ENCODE data around the gene NIPA2. TPM values are rescaled to one million over a fixed set of nuclear protein-coding genes. Genes with fewer than 3 reads are reported as not detected.

NIPA2 gene
- polyA plus RNA-seq, 3 donors = 26.7 to 75.8 (median 49.0) TPM

DNA sequence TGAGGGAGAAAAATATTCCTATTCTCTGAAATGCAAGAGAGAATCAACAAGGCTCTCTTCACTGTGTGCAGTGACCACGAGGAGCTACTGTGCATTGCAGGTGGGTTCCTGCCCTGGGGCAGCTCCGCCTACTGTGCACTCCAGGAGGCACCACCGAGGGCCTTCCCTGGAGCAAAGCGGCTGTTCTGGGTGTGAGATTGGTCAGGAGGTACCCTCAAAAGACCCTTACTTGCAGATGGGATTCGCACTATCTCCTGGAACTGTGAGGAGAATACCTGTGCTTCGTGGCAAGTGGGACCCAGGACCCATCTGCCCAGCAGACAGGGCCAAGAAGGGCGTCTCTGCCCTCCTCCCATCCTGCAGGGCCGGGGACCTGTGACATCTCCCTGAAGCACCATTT, 72.8 kb downstream of the NIPA2 start:
- Histone ChIP-seq H3K4me3 (replicated peaks in 1 of 3; ENCODE audit: low read depth in 2 of 3, low read length in 3 of 3) (no peak overlapping the region), H3K4me1 (ENCODE audit: control insufficient read depth in 1 of 2, insufficient read depth in 2 of 2, low read length in 2 of 2) (no peaks in the 10 kb centered on the region), H3K27ac (ENCODE audit: low read depth in 1 of 2, low read length in 2 of 2) (no peak overlapping the region), H3K4me2 (replicated peaks; ENCODE audit: extremely low read depth, low read length, poor library complexity, severe bottlenecking) (no peak overlapping the region), H2AFZ (ENCODE audit: insufficient read depth, low read depth, low read length, poor library complexity, severe bottlenecking) (no peak overlapping the region), H4K20me1 (ENCODE audit: insufficient read depth, low read length) (no peaks in the 10 kb centered on the region), H3K27me3 (ENCODE audit: control insufficient read depth in 2 of 2, insufficient read depth in 2 of 2, low read length in 2 of 2) (no peaks in the 10 kb centered on the region), H3K9me3 (replicated peaks in 1 of 2; ENCODE audit: control insufficient read depth in 1 of 2, insufficient read depth in 1 of 2, low read length in 2 of 2) (no peaks in the 10 kb centered on the region), H3K36me3 (replicated peaks in 1 of 2; ENCODE audit: control insufficient read depth in 1 of 2, insufficient read depth in 2 of 2, low read length in 2 of 2) (peaks cover 77 to 95% of the 10 kb centered on the region in 2 donors), H3K79me2 (ENCODE audit: insufficient read depth, low read length) (no peaks in the 10 kb centered on the region), H3K9ac (ENCODE audit: insufficient read depth, low read length, poor library complexity, severe bottlenecking) (no peak overlapping the region)
- 90% methylated on average over 3 of the region's 8 CpGs for WGBS (ENCODE audit: insufficient coverage)
- peaks cover 84 to 96% of the 10 kb centered on the region in 2 donors for H3K36me3 Mint-ChIP-seq
- intact Hi-C loops (cut with micrococcal nuclease) = no loop called here
- no peak overlapping the region for H3K4me3 Mint-ChIP-seq
- TF ChIP-seq CTCF (IDR thresholded peaks at IDR 0.05) = no peak
- no peak for DNase-seq
- H3K27ac Mint-ChIP-seq = no peak overlapping the region
- no peaks in the 10 kb centered on the region for H3K4me1 Mint-ChIP-seq
- H3K9me3 Mint-ChIP-seq = no peaks in the 10 kb centered on the region
- H3K27me3 Mint-ChIP-seq (ENCODE audit: low read depth in 3 of 3) = peaks cover 0 to 2% (median 2%) of the 10 kb centered on the region in 3 donors

- no peaks in the 10 kb centered on the region for H3K27me3 ChIP-seq (ENCODE audit: control insufficient read depth in 2 of 2, insufficient read depth in 2 of 2, low read length in 2 of 2)
- no peak for DNase-seq
- no peaks in the 10 kb centered on the region for H3K4me1 Mint-ChIP-seq
- H3K27ac Mint-ChIP-seq = no peak overlapping the region
- no peaks in the 10 kb centered on the region for H3K79me2 ChIP-seq (ENCODE audit: insufficient read depth, low read length)
- H3K36me3 ChIP-seq (replicated peaks in 1 of 2; ENCODE audit: control insufficient read depth in 1 of 2, insufficient read depth in 2 of 2, low read length in 2 of 2) = peaks cover 81 to 97% of the 10 kb centered on the region in 2 donors
- intact Hi-C loops (cut with micrococcal nuclease) = no loop called here
- no peak overlapping the region for H3K9ac ChIP-seq (ENCODE audit: insufficient read depth, low read length, poor library complexity, severe bottlenecking)
- no peaks in the 10 kb centered on the region for H4K20me1 ChIP-seq (ENCODE audit: insufficient read depth, low read length)
- H3K9me3 ChIP-seq (replicated peaks in 1 of 2; ENCODE audit: control insufficient read depth in 1 of 2, insufficient read depth in 1 of 2, low read length in 2 of 2) = no peaks in the 10 kb centered on the region
- TF ChIP-seq CTCF (IDR thresholded peaks at IDR 0.05) = no peak
- no peaks in the 10 kb centered on the region for H3K4me1 ChIP-seq (ENCODE audit: control insufficient read depth in 1 of 2, insufficient read depth in 2 of 2, low read length in 2 of 2)
- peaks cover 88 to 97% of the 10 kb centered on the region in 2 donors for H3K36me3 Mint-ChIP-seq
- WGBS (ENCODE audit: insufficient coverage) = 100% methylated on average over 10 of the region's 12 CpGs
- H3K9me3 Mint-ChIP-seq = no peaks in the 10 kb centered on the region
- no peak overlapping the region for H3K27ac ChIP-seq (ENCODE audit: low read depth in 1 of 2, low read length in 2 of 2)
- H3K27me3 Mint-ChIP-seq (ENCODE audit: low read depth in 3 of 3) = peaks cover 0 to 4% (median 0%) of the 10 kb centered on the region in 3 donors
- H3K4me3 Mint-ChIP-seq = no peak overlapping the region
- no peak overlapping the region for H3K4me2 ChIP-seq (replicated peaks; ENCODE audit: extremely low read depth, low read length, poor library complexity, severe bottlenecking)
- H2AFZ ChIP-seq (ENCODE audit: insufficient read depth, low read depth, low read length, poor library complexity, severe bottlenecking) = no peak overlapping the region
- no peak overlapping the region for H3K4me3 ChIP-seq (replicated peaks in 1 of 3; ENCODE audit: low read depth in 2 of 3, low read length in 3 of 3)
Measured at GRCh38 chr15:22912256-22912655, 73.8 kb downstream of the NIPA2 start.
